ENCODE results near the gene URB1.

URB1 gene

GRCh38 chr21:32427958-32428623, 35.3 kb upstream of the URB1 start:
- H3K4me1 ChIP-seq (ENCODE audit: insufficient read depth, low read length, poor library complexity, severe bottlenecking), result no peaks in the 10 kb centered on the region
- H3K4me2 ChIP-seq (ENCODE audit: low read depth, low read length, poor library complexity, severe bottlenecking), result no peak overlapping the region
- no peaks in the 10 kb centered on the region for H3K36me3 ChIP-seq (ENCODE audit: insufficient read depth, low read length)
- no peak overlapping the region for H3K9ac ChIP-seq (ENCODE audit: low read depth, low read length, poor library complexity, severe bottlenecking)
- H3K79me2 ChIP-seq (ENCODE audit: insufficient read depth, low read length), result no peaks in the 10 kb centered on the region
- no peaks in the 10 kb centered on the region for H4K20me1 ChIP-seq (ENCODE audit: insufficient read depth, low read length, poor library complexity, severe bottlenecking)
- no peaks in the 10 kb centered on the region for H3K27me3 ChIP-seq (ENCODE audit: insufficient read depth, low read length, poor library complexity, severe bottlenecking)
- no peaks in the 10 kb centered on the region for H3K9me2 ChIP-seq (replicated peaks; ENCODE audit: low read depth, low read length)
- no peaks in the 10 kb centered on the region for H3F3A ChIP-seq (ENCODE audit: low read depth)
- TF ChIP-seq EZH2phosphoT487 (IDR thresholded peaks at IDR 0.05; ENCODE audit: borderline replicate concordance), result no peak
- no peak for TF ChIP-seq CTCF (conservative IDR thresholded peaks at IDR 0.05; ENCODE audit: low read length)
- no peak overlapping the region for H2AFZ ChIP-seq (ENCODE audit: low read length)
- no peaks in the 10 kb centered on the region for H3K9me3 ChIP-seq (ENCODE audit: insufficient read depth, low read depth, low read length)
- H3K4me3 ChIP-seq (ENCODE audit: low read length, poor library complexity, severe bottlenecking), result no peak overlapping the region

GRCh38 chr21:32426592-32427051, 33.8 kb upstream of the URB1 start:
- Histone ChIP-seq H3K9me3 (ENCODE audit: insufficient read depth, low read depth, low read length) (no peaks in the 10 kb centered on the region), H3K36me3 (ENCODE audit: insufficient read depth, low read length) (no peaks in the 10 kb centered on the region), H3K4me2 (ENCODE audit: low read depth, low read length, poor library complexity, severe bottlenecking) (no peak overlapping the region), H3K9me2 (replicated peaks; ENCODE audit: low read depth, low read length) (no peaks in the 10 kb centered on the region), H4K20me1 (ENCODE audit: insufficient read depth, low read length, poor library complexity, severe bottlenecking) (no peaks in the 10 kb centered on the region), H3K79me2 (ENCODE audit: insufficient read depth, low read length) (no peaks in the 10 kb centered on the region), H2AFZ (ENCODE audit: low read length) (no peak overlapping the region), H3K4me1 (ENCODE audit: insufficient read depth, low read length, poor library complexity, severe bottlenecking) (no peaks in the 10 kb centered on the region), H3K4me3 (ENCODE audit: low read length, poor library complexity, severe bottlenecking) (no peak overlapping the region), H3F3A (ENCODE audit: low read depth) (no peaks in the 10 kb centered on the region), H3K27me3 (ENCODE audit: insufficient read depth, low read length, poor library complexity, severe bottlenecking) (no peaks in the 10 kb centered on the region), H3K9ac (ENCODE audit: low read depth, low read length, poor library complexity, severe bottlenecking) (no peak overlapping the region)
- TF ChIP-seq EZH2phosphoT487 (IDR thresholded peaks at IDR 0.05; ENCODE audit: borderline replicate concordance) (no peak), CTCF (conservative IDR thresholded peaks at IDR 0.05; ENCODE audit: low read length) (no peak)

GRCh38 chr21:32426066-32426465, 33.3 kb upstream of the URB1 start:
- Histone ChIP-seq H3K9me2 (replicated peaks; ENCODE audit: low read depth, low read length) (no peaks in the 10 kb centered on the region), H2AFZ (ENCODE audit: low read length) (no peak overlapping the region), H3K4me2 (ENCODE audit: low read depth, low read length, poor library complexity, severe bottlenecking) (no peak overlapping the region), H3K36me3 (ENCODE audit: insufficient read depth, low read length) (no peaks in the 10 kb centered on the region), H3F3A (ENCODE audit: low read depth) (no peaks in the 10 kb centered on the region), H3K4me3 (ENCODE audit: low read length, poor library complexity, severe bottlenecking) (no peak overlapping the region), H3K79me2 (ENCODE audit: insufficient read depth, low read length) (no peaks in the 10 kb centered on the region), H3K27me3 (ENCODE audit: insufficient read depth, low read length, poor library complexity, severe bottlenecking) (no peaks in the 10 kb centered on the region), H3K4me1 (ENCODE audit: insufficient read depth, low read length, poor library complexity, severe bottlenecking) (no peaks in the 10 kb centered on the region), H3K9ac (ENCODE audit: low read depth, low read length, poor library complexity, severe bottlenecking) (no peak overlapping the region), H3K9me3 (ENCODE audit: insufficient read depth, low read depth, low read length) (no peaks in the 10 kb centered on the region), H4K20me1 (ENCODE audit: insufficient read depth, low read length, poor library complexity, severe bottlenecking) (no peaks in the 10 kb centered on the region)
- TF ChIP-seq EZH2phosphoT487 (IDR thresholded peaks at IDR 0.05; ENCODE audit: borderline replicate concordance), result no peak
- TF ChIP-seq CTCF (conservative IDR thresholded peaks at IDR 0.05; ENCODE audit: low read length), result no peak

All from Loucy (cell line).